Ramos (cell line): Measurements from ENCODE around the gene MVB12A.

ENCODE experiments used
- in situ Hi-C: fragments of 300-500 bp; cut with MboI; formaldehyde crosslinking; loops from one replicate; pipeline ENCODE4 v1.14.3; 2022; ENCODE audit warnings: low sequenced_read_pairs; ENCODE audit not compliant: unreplicated experiment

MVB12A gene

GRCh38 chr19:17404015-17404414 lies 15.8 kb upstream of the MVB12A start:
- in situ Hi-C loops = no loop called here

- in situ Hi-C loops = no loop called here
These were observed 15.1 kb upstream of the MVB12A start for GRCh38 chr19:17404621-17405249.

- in situ Hi-C loops = no loop called here
These were observed 14.4 kb upstream of the MVB12A start, which contains the start of gene BST2 for GRCh38 chr19:17405250-17406045. Gene BST2 (minus strand): TSS chr19:17405630. CDS start chr19:17405575, 55 bp downstream.

DNA sequence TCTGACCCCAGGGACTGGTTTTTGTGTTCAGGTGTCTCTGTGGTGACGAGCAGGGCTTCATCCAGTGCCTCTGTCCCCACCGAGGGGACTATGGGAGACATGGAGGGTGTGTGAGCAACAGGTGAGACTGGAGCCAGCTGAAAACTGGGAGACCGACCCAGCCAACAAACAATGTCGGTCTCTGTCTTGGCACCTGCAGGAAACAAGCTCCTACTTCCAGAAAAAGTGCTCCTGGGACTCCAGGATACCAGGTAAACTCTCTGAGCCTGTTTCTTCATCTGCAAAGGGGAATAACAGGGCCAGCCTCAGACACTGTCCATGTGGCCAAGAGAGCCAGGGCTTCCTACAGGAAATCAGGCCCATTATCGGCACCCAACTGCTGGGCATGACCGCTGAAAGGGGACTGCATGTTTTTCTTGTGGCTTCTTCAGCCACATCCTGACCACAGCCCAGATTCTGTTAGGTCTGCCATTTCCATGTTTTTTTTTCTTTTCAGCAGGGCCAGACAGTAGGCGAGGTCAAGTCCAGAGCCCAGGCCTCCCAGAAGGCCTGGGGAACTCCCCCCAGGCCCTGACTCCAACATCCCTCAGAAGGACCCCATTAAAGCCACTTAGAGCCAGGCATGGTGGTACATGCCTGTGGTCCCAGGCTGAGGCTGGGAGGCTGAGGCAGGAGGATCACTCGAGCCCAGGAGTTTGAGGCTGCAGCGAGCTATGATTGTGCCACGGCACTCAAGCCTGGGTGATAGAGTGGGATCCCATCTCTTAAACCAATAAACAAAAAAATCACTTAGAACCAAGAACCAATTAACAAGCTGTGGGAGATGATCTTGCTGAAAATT lies 13.6 kb upstream of the MVB12A start:
- in situ Hi-C loops = no loop called here

DNA sequence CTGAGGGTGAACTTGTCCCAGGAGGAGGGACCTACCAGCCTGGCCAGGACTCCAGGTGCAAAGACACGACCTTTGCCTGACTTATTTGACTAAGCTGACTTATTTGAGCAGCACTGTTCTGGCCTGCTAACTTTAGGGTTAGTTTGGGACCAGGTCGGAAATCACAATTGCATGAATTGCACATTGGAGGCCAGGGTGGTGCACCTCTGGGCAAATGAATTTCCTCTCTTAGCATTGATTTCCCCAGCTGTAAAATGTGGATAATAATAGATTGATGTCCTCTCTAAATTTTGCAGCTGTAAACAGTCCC lies 13.0 kb upstream of the MVB12A start:
- in situ Hi-C loops = no loop called here

- in situ Hi-C loops = no loop called here
These were observed 9.9 kb upstream of the MVB12A start for GRCh38 chr19:17409990-17410389.

- in situ Hi-C loops = no loop called here
These were observed 8.0 kb upstream of the MVB12A start for GRCh38 chr19:17411801-17412200.

DNA sequence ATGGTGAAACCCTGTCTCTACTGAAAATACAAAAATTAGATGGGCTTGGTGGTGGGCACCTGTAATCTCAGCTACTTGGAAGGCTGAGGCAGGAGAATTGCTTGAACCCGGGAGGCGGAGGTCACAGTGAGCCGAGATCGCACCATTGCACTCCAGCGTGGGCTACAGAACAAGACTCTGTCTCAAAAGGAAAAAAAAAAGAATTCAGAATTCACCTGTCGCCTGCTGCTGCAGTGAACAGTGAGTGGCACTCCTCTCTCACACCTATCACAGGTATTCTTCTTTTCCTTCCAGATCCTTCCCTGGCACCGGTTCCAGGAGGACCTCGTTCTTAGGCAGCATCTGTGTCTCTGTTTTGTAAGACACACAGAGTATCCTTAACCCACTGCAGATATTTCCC lies 5.8 kb upstream of the MVB12A start:
- in situ Hi-C loops = no loop called here

- in situ Hi-C loops = no loop called here
These were observed 4.7 kb upstream of the MVB12A start for GRCh38 chr19:17415121-17415520.

DNA sequence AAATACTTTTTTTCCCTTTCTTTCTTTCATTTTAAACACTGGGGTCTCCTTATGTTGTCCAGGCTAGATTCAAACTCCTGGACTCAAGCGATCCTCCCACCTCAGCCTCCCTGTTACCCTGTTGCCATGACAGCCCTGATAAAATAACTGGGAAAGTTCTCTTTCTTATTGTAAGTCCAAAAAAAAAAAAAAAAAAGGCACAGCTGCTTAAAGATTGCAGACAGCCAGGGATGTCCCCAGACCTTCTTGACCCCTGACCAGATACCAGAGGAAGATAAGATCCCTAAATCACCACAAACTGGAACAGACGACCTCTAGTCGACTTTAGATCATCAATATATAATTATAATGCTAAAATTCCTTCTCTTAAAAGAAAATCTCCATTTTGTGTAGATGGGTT lies 1.1 kb upstream of the MVB12A start:
- in situ Hi-C loops = no loop called here

GRCh38 chr19:17419154-17419620 lies 660 bp upstream of the MVB12A start:
- in situ Hi-C loops = no loop called here

- in situ Hi-C loops = no loop called here
These were observed 653 bp downstream of the MVB12A start for GRCh38 chr19:17420475-17420924.

DNA sequence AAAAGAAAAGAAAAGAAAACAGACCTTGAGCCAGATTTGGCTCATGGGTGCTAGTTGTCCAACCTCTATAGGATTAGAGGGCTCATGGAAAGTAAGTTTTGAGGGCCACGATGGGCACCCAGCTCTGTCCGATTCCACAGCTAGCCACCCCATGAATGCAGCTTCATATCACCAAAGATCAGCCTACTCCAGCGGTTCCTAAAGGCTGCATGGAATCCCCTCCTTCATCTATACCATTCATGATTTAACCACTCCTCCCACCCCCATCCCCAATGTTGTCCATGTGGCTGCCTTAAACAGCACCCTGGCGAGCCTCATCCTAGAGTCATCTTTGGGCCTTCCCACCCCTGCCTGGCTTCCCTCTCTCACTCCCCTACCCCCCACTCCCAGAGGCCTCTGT lies 2.1 kb downstream of the MVB12A start:
- in situ Hi-C loops = no loop called here

DNA sequence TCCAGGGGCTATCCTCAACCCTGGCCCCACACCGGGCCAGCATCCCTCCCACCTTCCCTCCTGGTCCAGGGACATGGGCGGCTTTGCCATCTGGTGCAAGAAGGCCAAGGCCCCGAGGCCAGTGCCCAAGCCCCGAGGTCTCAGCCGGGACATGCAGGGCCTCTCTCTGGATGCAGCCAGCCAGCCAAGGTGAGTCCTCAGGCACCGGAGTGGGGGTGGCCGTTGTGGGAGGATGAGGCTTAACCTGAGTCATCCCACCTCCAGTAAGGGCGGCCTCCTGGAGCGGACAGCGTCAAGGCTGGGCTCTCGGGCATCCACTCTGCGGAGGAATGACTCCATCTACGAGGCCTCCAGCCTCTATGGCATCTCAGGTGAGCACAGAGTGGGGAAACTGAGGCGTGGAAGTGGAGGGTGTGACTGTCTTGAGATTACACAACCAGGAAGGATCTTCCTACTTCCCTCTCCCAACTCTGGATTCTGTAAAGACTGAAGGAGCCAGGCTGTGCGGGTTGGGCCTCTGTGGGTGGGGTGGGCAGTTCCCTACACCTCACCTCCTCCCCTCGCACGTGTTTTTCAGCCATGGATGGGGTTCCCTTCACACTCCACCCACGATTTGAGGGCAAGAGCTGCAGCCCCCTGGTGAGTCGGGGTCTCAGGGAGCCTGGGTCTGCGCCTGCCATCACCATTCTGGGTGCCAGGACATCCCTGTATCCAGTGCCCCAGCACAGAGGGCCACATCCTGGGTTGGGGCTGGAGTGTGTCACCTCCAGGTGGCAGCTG lies 3.8 kb downstream of the MVB12A start:
- in situ Hi-C loops = no loop called here

DNA sequence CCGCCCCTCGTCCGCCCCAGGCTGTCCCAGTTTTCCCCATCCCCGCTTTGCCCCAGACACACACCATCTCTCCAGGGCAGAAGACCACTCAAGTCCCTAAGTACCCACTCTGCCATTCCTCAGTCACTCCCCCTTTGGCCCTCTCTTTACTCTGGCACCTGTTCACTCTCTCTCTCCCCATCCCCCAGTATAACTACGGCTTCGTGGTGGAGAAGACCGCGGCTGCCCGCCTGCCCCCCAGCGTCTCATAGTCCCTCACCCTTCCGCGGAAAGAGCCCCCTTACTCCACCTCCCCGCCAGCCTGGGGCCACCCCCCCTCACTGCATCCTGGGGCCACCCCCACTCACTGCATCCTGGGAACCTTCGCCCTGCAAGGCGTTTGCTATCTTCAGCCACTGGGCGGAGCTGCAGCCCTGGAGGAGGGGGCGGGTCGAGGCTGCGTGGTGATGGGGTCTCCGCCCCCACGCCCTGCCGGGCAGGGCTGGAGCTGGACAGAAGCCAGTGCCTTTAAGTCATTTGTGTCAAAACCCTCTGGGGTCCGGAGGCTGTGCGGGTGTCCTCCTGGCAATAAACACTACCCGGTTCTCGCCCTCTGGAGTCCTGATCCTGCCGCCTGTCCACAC lies 5.0 kb downstream of the MVB12A start:
- in situ Hi-C loops = no loop called here

DNA sequence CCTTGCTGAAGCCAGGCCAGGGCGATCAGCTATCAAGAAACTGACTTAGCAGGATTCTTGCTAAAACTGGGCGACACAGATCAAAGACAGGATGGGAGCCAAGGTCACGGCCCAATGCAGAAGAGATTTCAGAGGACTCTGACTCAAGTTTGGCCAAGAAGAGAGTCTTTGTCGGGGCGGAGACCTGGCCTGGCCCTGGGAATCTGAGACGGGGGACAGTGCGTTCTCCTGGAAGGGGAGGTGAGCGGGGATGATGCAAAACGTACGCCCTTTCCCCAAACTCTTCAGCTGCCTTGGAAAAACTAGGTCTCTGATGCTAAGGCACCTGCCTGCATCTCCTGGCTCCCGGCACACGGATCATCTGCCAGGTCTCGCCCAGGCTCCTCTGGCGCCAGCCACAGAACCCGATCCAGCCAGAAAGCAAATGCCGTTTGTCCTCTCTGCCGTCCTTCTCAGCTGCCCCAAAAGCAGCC lies 9.8 kb downstream of the MVB12A start:
- in situ Hi-C loops = no loop called here

DNA sequence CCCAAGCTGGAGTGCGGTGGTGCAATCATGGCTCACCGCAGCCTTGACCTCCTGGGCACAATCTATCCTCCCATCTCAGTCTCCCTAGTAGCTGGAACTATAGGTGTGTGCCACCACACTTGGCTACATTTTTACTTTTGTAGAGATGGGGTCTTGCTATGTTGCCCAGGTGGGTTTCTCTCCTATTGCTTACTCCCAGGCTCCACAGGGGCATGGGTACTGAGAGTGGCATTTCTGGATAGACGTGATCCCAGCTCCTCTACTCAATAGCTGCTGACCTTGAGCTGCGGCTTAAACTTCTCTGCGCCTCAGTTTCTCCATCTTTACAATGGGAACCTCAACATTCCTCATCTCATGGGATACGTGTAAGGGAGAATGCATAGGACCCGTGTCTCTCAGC lies 11.6 kb downstream of the MVB12A start:
- in situ Hi-C loops = no loop called here

GRCh38 chr19:17435218-17435617 lies 15.4 kb downstream of the MVB12A start:
- in situ Hi-C loops = no loop called here

DNA sequence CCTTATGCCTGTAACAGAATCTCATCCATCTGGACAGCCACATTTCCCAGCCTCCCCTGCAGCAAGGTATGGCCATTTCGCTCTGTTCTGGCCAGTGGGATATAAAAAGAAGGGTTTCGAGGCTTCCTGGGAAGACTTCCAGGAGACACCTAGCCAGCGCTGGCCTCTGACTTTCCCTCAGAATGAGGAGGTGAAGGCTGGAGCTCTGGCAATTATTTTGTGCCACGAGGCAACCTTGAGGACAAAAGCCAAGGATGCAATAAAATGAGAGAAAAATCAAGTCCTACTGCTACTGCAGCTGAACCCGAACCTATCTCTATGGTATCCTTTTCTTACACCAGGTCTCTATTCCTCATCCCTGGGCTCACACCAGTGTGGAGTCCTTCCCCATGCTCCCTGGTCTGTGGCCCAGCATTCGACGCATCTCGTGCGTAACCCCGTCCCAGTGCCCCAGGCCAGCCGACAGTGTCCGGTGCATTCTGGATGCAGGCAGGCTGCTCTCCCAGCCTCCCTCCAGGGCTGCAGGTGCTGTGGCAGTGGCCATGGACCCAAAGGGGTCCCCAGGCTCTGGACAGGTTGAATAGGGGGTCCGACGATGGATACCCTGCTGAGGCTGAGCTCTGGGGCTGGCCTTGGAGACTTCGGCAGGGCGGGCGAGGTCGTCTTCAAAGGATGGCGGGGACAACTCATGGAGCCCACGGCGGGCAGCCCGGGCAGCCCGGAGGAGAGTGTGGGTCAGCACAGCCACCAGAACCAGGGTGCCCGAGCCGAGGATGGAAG lies 16.4 kb downstream of the MVB12A start:
- in situ Hi-C loops = no loop called here
